Caco-2 (cell line): ENCODE measurements around the gene KRT27. TPM values are rescaled to one million over a fixed set of nuclear protein-coding genes. Genes with fewer than 3 reads are reported as not detected.

Experiments
- BruUV-seq: library from RNA; stranded (reverse); fragments of 400-500 nt; replicated peaks from 2 replicates; lab custom pipeline; 2021; lab: Mats Ljungman, UMichigan
- CTCF ChIA-PET: fragments of 300-600 bp; sonication (Branson Sonifier 250); formaldehyde crosslinking; loops from one replicate; lab custom pipeline; 2022; ENCODE audit warnings: antibody characterized with exemption; lab: Charles Lee
- POLR2A ChIA-PET: fragments of 300-600 bp; sonication (Branson Sonifier 250); formaldehyde crosslinking; loops from one replicate; lab custom pipeline; 2022; ENCODE audit warnings: antibody characterized with exemption; lab: Charles Lee
- DNase-seq, 2 experiments: peaks; one replicate each; pipeline versions ENCODE4 v3.0.0 to v3.0.0-alpha.2; 2020 to 2022
- H3K27me3 ChIP-seq: replicated peaks from 2 replicates; pipeline ENCODE4 v1.6.0; 2011; ENCODE audit warnings: low read length; ENCODE audit not compliant: control insufficient read depth, insufficient read depth
- H3K36me3 ChIP-seq: 2 replicates; pipeline ENCODE4 v1.5.1; 2011; ENCODE audit warnings: low read length; ENCODE audit not compliant: control insufficient read depth, insufficient read depth
- H3K4me1 ChIP-seq: fragments of 250-450 bp; sonication (Bioruptor Pico); 2 replicates; pipeline ENCODE4 v1.5.1; 2020; ENCODE audit warnings: mild to moderate bottlenecking
- H3K4me3 ChIP-seq: 2 replicates; pipeline ENCODE4 v1.5.1; 2011; ENCODE audit warnings: low read depth, mild to moderate bottlenecking, control low read depth, low read length
- H3K9me3 ChIP-seq: fragments of 250-450 bp; sonication (Bioruptor Pico); 2 replicates; pipeline ENCODE4 v1.5.1; 2020; ENCODE audit warnings: mild to moderate bottlenecking, moderate library complexity
- H3K27ac Mint-ChIP-seq: one replicate; pipeline ENCODE4 v1.8.0; 2022; ENCODE audit warnings: mixed read lengths; ENCODE audit not compliant: unreplicated experiment
- H3K27me3 Mint-ChIP-seq: one replicate; pipeline ENCODE4 v1.8.0; 2022; ENCODE audit warnings: mixed read lengths; ENCODE audit not compliant: insufficient read depth, unreplicated experiment
- H3K36me3 Mint-ChIP-seq: one replicate; pipeline ENCODE4 v1.8.0; 2022; ENCODE audit warnings: mild to moderate bottlenecking, mixed read lengths; ENCODE audit not compliant: insufficient read depth, unreplicated experiment
- H3K4me1 Mint-ChIP-seq: one replicate; pipeline ENCODE4 v1.8.0; 2022; ENCODE audit warnings: low read depth, mixed read lengths; ENCODE audit not compliant: unreplicated experiment
- H3K4me3 Mint-ChIP-seq: one replicate; pipeline ENCODE4 v1.8.0; 2022; ENCODE audit warnings: mild to moderate bottlenecking, moderate library complexity, mixed read lengths; ENCODE audit not compliant: unreplicated experiment
- H3K9me3 Mint-ChIP-seq: one replicate; pipeline ENCODE4 v1.8.0; 2022; ENCODE audit warnings: mixed read lengths; ENCODE audit not compliant: unreplicated experiment
- CTCF ChIP-seq, 2 experiments: fragments of 200-600 bp in 1 of 2; IDR thresholded peaks; 1 replicate in 1 of 2; 2 replicates in 1 of 2; pipeline versions ENCODE4 v1.5.1 to v1.8.0; 2011 to 2022; ENCODE audit warnings: antibody characterized with exemption in 1 of 2, control low read depth in 1 of 2, inconsistent platforms in 1 of 2, low read depth in 1 of 2, low read length in 1 of 2, mild to moderate bottlenecking in 1 of 2, moderate library complexity in 1 of 2; ENCODE audit not compliant: insufficient read depth in 1 of 2, severe bottlenecking in 1 of 2, unreplicated experiment in 1 of 2
- intact Hi-C: fragments of 100-400 bp; cut with micrococcal nuclease; formaldehyde crosslinking; loops from one replicate; pipeline ENCODE4 v1.10.0; 2022; ENCODE audit not compliant: unreplicated experiment
- total RNA-seq: library from RNA; stranded (reverse); gene quantifications from 2 replicates; pipeline ENCODE4 v1.2.3, GENCODE V29; 2022

KRT27 gene
- total RNA-seq, 1 experiment from 2014 or later = not detected

GRCh38 chr17:40822132-40822812 is 39.9 kb upstream of the KRT27 start, which contains the start of gene KRT10:
TSS of gene KRT10 (minus strand) at chr17:40822614. CDS start at chr17:40822585, 29 bp downstream.
- H3K4me1 ChIP-seq = peaks cover 8% of the 10 kb centered on the region
- no peaks in the 10 kb centered on the region for H3K27me3 ChIP-seq
- Mint-ChIP-seq H3K36me3 (peaks cover 5% of the 10 kb centered on the region), H3K4me3 (no peak within 1 kb of the TSS), H3K9me3 (no peaks in the 10 kb centered on the region), H3K27me3 (no peaks in the 10 kb centered on the region), H3K27ac (no peak within 1 kb of the TSS), H3K4me1 (peaks cover 5% of the 10 kb centered on the region)
- no peak for TF ChIP-seq CTCF (IDR thresholded peaks at IDR 0.05; ENCODE audit: insufficient read depth in 1 of 2, low read depth in 1 of 2, low read length in 1 of 2, severe bottlenecking in 1 of 2, unreplicated experiment in 1 of 2)
- BruUV-seq = no TSS peak
- no peak within 1 kb of the TSS for H3K4me3 ChIP-seq
- CTCF ChIA-PET = no interaction called here
- POLR2A ChIA-PET = no interaction called here
- no peak for DNase-seq
- intact Hi-C loops = no loop called here
- peaks cover under 1% of the 10 kb centered on the region; the same call in 1 of the 2 replicates for H3K36me3 ChIP-seq
- H3K9me3 ChIP-seq = no peaks in the 10 kb centered on the region

DNA sequence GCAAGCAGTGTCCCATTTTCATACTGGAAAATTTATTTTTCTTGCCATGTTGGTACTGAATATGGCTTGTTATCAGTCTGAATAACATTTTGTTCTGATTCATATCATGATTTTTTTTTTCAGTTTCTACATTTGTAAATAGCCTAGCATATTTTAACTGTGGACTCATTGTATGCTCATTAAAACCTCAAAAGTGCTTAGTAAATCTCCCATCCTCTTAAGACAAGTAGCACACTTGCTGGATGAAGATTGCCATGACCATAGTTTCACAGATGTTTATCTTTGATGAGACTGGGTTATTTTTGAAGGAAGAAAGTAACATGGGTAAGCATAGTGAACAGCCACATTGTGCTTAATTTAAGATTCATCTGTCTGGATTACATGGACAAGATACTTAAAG is 39.2 kb upstream of the KRT27 start:
- H3K27me3 Mint-ChIP-seq = no peaks in the 10 kb centered on the region
- CTCF ChIA-PET = no interaction called here
- peaks cover 8% of the 10 kb centered on the region for H3K4me1 Mint-ChIP-seq

DNA sequence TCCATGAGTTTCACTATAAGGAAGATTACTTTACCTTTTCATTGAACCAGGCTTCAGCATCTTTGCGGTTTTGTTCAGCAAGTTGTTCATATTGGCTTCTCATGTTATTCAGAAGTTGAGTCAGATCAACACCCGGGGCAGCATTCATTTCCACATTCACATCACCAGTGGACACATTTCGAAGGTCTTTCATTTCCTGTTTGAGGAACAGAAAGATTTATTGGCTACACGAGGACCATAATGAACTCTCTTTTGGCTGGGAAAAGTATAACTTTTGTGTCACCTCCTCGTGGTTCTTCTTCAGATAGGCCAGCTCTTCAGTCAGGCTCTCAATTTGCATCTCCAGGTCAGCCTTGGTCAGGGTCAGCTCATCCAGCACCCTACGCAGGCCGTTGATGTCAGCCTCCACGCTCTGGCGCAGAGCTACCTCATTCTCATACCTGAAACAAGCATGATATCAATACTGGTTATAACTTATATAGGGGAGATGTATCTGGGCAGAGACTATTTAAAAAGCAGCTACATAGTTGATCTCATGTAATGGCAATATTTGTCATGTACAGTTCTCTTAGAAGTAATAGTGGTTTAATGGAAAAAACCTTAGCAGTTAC is 38.0 kb upstream of the KRT27 start:
- Mint-ChIP-seq H3K4me3 (peak overlapping the region; percentile 83), H3K27ac (no peak overlapping the region), H3K36me3 (peaks cover 12% of the 10 kb centered on the region), H3K27me3 (no peaks in the 10 kb centered on the region), H3K4me1 (peaks cover 8% of the 10 kb centered on the region), H3K9me3 (no peaks in the 10 kb centered on the region)
- ChIA-PET CTCF (interaction anchor here (0.9 kb wide), 1 partner anchor 842 kb away, joined by 4 read pairs; no protein-coding TSS in a partner anchor), POLR2A (no interaction called here)
- DNase-seq = no peak
- no peak for TF ChIP-seq CTCF (IDR thresholded peaks at IDR 0.05; ENCODE audit: insufficient read depth in 1 of 2, low read depth in 1 of 2, low read length in 1 of 2, severe bottlenecking in 1 of 2, unreplicated experiment in 1 of 2)
- H3K4me3 ChIP-seq = no peak overlapping the region
- no peaks in the 10 kb centered on the region for H3K9me3 ChIP-seq
- BruUV-seq = no TSS peak
- H3K27me3 ChIP-seq = no peaks in the 10 kb centered on the region
- H3K36me3 ChIP-seq = peaks cover 3% of the 10 kb centered on the region
- intact Hi-C loops = no loop called here
- peaks cover 8% of the 10 kb centered on the region for H3K4me1 ChIP-seq

More for the DNA sequence above, 39.2 kb upstream of the KRT27 start:
- Histone ChIP-seq H3K36me3 (peaks cover 3% of the 10 kb centered on the region), H3K27me3 (no peaks in the 10 kb centered on the region), H3K4me1 (peaks cover 8% of the 10 kb centered on the region), H3K9me3 (no peaks in the 10 kb centered on the region), H3K4me3 (no peak overlapping the region)
- Mint-ChIP-seq H3K27ac (no peak overlapping the region), H3K4me3 (no peak overlapping the region), H3K9me3 (no peaks in the 10 kb centered on the region), H3K36me3 (peaks cover 12% of the 10 kb centered on the region)
- no peak for DNase-seq
- TF ChIP-seq CTCF (IDR thresholded peaks at IDR 0.05; ENCODE audit: insufficient read depth in 1 of 2, low read depth in 1 of 2, low read length in 1 of 2, severe bottlenecking in 1 of 2, unreplicated experiment in 1 of 2) = no peak
- intact Hi-C loops = no loop called here
- POLR2A ChIA-PET = no interaction called here
- BruUV-seq = no TSS peak
